GM18870 (cell line): ENCODE data around the gene CHRDL1.
"Not testable (repeated sequence)": the region's sequence is repeated elsewhere in the genome, so short reads cannot be mapped to it uniquely, and the experiment has no call there.

Experiments used
- ATAC-seq: cut with Tn5 transposase; IDR thresholded peaks from one replicate; pipeline ENCODE4 v1.9.1; 2021; ENCODE audit warnings: moderate library complexity; ENCODE audit not compliant: unreplicated experiment

CHRDL1 gene

GRCh38 chrX:110795645-110796406 is at the start of gene CHRDL1:
Gene CHRDL1 (minus strand): TSS chrX:110795817. CDS start chrX:110792181, 3,636 bp downstream.
- ATAC-seq, result no peak

GRCh38 chrX:110836982-110837381 is 41.4 kb upstream of the CHRDL1 start:
- ATAC-seq, result no peak

DNA sequence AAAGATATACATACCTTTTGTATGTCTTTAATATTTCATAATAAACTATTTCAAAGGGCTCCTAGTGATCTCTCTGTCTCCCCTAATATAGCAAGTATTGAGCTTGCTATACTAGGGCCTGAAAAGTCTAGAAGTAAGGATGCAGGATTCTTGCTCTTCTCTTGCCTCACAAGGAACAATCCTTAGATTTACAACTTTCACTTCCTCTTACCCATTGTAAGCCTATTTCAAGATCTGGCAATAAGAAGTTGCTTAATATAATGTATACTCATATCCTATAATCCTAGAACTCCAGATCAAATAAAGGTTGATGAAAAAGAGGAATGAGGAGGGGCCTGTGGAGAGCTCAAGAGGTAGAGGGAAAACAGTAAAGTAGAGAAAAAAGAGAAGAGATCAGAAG is 40.8 kb upstream of the CHRDL1 start:
- ATAC-seq, result no peak

GRCh38 chrX:110836001-110836400 is 40.4 kb upstream of the CHRDL1 start:
- ATAC-seq, result no peak

DNA sequence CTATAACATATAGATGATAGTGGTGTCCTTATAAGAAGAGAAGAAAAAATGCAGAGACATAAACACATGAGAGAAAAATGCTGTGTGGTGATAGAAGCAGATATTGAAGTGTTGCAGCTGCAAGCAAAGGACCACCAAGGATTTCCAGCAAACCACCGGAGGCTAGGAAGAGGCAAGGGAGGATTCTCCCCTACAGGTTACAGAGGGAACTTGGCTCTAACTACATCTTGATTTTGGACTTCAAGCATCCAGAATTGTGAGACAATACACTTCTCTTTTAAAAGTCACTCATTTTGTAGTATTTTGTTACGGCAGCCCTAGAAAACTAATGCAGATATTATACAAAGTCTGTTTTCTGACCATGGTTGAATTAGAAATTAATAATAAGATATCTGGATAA is 30.4 kb upstream of the CHRDL1 start:
- no peak for ATAC-seq

DNA sequence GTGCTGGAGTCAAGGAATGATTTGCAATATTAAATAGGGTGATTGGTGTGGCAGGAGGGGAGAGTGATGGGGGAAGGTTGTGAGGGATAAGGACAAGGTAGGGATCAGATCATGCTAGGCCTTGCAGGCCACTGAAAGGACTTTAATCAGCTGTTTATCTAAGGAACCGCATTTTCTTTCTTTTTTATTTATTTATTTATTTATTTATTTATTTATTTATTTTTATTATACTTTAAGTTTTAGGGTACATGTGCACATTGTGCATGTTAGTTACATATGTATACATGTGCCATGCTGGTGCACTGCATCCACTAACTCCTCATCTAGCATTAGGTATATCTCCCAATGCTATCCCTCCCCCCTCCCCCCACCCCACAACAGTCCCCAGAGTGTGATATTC is 20.9 kb upstream of the CHRDL1 start:
- ATAC-seq, result not testable (repeated sequence)

GRCh38 chrX:110806145-110806544 is 10.5 kb upstream of the CHRDL1 start:
- no peak for ATAC-seq

GRCh38 chrX:110805303-110805702 is 9.7 kb upstream of the CHRDL1 start:
- no peak for ATAC-seq

DNA sequence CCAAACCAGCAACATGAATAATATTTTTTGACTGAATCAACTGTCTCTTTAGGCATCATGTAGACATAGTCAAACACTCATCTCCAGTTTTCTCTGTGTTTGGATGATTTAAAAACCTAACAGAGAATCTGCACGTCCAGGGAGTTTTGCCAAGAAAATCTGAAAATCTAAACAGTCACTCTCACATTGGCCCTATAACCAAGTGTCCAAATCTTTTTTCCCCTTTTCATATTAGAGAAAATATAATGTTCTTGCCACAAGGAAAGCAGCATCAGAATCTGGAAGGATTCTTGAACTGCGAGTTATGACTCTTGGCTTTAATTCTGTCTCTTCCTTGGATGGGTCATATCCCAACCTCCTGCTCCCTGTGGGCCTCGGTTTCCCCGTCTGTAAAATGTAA is 8.8 kb upstream of the CHRDL1 start:
- no peak for ATAC-seq

- ATAC-seq, result no peak
Observed at GRCh38 chrX:110803506-110803905, 7.9 kb upstream of the CHRDL1 start.

- ATAC-seq, result no peak
Observed at GRCh38 chrX:110796407-110796697, 735 bp upstream of the CHRDL1 start.

DNA sequence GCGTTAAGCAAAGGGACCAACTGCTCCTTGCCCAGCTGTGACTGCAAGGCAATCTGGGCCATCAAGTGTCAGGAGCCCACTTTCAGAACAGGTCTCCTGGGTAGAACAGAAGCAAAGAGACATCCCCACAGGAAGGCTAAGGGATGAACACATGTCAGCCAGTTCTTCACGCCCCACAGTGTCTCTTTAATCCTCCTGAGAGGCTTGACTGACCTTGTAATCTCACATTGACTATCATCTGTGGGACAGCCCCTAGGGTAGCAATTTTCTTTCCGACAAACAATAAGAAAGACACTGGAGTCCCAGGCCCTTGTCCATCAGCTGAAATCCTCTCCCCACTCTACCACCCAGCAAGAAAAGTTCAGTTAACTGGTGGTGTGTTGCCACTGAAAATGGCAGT is 1.0 kb downstream of the CHRDL1 start:
- no peak for ATAC-seq

DNA sequence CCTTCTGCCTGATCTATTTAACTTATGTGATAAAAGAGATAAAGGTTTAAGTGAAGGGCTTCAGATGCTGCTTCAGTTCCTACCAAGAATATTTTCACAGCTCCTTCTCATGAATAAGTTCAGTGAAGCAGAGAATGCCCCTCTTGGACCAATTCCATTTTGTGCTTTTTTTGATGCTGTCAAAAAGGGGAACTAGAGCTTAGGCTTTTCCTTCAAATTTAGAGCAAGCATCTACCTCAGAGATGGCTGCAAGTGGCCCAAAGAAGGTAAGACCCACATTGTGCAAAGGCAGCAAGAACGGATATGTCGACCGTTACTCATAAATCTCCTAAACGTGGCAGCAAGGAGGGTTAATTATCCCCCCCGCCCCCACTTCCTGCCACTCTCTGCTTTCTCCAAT is 4.5 kb downstream of the CHRDL1 start:
- ATAC-seq, result no peak

GRCh38 chrX:110786486-110786885 is 9.1 kb downstream of the CHRDL1 start:
- ATAC-seq, result no peak

DNA sequence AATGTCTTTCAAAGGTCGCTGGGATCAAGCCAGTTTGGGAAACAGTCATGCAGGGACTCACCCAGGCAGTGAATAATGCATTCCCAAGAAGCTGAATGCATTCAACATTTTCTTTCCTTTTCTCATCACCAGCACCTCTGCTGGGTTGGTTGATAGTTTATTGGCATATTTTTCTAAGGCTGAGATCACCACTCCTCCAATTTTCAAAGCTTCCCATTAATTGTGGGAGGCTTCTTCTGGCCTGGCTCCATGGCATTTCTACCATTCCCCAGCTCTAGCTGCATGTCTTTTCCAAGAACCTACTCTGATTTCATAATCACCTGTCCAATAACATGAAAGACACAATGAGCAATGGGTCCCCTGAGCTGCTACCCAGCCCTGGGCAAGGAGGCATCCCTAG is 35.8 kb downstream of the CHRDL1 start:
- ATAC-seq, result no peak

DNA sequence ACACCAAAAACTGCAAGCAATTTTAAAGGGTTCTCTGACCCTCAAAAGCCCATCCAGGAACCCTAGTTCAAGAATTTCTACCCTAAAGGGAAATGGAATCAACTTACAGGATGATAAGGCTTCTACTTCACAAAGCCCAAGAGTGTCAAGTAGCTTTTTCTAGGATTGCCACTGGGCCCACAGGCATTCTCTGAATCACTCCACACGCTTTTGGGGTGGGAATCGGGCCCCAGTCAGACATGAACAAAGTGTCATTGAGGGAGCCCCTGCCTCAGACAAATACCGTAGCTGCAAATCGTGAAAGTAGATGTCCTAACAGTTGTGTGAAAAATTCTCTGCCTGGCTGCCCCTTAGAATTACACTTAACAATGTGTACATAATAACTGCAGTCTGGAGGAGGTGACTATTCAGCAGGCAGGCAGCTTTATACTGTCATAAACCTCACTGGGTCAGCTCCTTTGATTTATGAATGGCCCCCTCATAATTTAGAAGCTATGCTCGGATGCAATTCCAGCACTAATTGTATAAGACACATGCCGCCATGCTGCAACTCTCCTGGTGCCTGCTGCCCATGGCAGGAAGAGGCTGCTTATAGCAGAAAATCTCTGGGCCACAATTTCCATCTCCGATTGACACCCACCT is 36.7 kb downstream of the CHRDL1 start:
- no peak for ATAC-seq

GRCh38 chrX:110755611-110756010 is 40.0 kb downstream of the CHRDL1 start:
- ATAC-seq, result no peak

DNA sequence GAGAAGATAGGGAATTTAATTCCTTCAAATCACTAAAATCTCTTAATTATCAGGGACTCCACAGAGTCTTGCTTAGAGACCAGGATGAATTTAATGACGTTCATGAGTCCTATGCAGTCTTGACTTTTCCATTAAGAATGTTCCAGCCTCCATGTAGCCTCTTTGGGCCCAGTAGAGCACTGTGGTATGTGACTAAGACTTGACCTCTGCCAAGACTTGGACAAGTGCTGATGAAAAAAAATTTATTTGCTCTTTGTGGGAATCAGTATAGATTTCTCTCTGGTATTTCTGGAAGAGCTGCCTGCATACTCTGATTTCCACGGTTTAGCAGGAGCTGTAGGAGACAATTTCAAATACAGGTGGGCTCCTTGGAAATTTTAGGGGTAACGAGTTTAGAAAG is 40.6 kb downstream of the CHRDL1 start:
- ATAC-seq, result no peak

DNA sequence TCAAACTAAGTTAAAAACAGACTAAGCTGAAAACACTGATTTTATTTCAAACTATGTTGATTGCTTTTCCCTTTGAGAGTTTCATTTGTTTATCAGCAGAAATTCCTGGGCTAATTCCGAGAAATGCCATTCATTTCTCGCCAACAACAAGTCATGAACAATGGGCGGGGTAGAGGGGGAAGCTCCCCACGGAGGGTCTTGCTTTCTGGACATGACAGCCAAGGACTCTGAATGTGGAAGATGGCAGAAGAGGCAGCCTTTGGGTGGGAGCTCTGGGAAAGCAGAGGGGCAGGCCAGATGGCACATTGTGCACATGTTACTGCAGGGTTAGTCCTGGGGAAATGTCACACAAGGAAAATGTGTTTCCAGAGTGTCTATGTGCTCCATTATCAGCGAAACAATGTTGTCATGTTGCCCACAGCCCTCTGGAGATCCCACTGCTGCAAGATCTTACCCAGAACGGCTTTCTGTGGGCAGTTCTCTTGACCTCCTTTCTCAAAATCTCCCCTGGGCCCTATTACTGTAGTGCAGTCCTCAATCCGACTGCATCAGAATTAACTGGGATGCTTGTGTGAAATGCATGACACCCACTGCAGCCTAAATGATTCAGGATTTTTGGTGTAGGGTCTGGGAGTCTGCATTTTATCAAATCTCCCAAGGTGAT is 45.0 kb downstream of the CHRDL1 start:
- no peak for ATAC-seq

DNA sequence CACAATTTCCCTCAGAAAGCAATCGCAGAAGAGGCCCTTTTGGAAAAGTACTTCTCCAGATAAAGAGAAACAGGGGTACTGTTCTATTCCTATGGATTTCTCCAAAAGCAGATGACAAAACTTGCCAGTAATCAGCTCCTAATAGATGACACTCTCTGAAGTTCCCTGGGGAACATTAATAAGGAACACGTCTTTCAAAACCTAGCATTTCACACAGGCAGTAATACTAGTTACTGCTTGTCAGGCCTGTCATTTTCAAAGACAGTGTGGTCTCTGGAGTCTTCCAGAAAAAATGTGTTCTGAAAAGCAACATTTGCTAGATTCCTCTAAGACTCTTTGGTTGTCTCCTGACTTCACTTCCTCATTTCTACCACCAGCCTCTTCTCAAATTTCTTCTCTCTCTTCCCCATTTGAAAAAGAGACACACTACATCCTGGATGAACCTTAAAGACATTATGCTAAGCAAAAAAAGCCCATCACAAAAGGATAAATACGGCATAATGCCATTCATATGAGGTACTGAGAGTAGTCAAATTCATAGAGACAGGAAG is 47.3 kb downstream of the CHRDL1 start:
- no peak for ATAC-seq

- ATAC-seq, result no peak
Observed at GRCh38 chrX:110746014-110746413, 49.6 kb downstream of the CHRDL1 start.

GRCh38 chrX:110745288-110745687 is 50.3 kb downstream of the CHRDL1 start:
- no peak for ATAC-seq
